Medulla oblongata (tissue), 1 donor: ENCODE results near the gene BTBD6.

Experiments
- DNase-seq: peaks from one replicate; pipeline ENCODE4 v3.0.0-alpha.2; 2015; ENCODE audit errors: extremely low spot score

The BTBD6 gene

GRCh38 chr14:105248368-105249181 lies at the start of gene BTBD6:
TSS of gene BTBD6 (plus strand) at chr14:105248533. CDS start at chr14:105248712, 179 bp downstream.
- peak; percentile 81 for DNase-seq

- no peak for DNase-seq
These were observed 49.7 kb upstream of the BTBD6 start for GRCh38 chr14:105198588-105198987.

GRCh38 chr14:105199093-105199492 lies 49.2 kb upstream of the BTBD6 start:
- DNase-seq: no peak

- DNase-seq: no peak
These were observed 48.3 kb upstream of the BTBD6 start for GRCh38 chr14:105200074-105200473.

GRCh38 chr14:105200641-105201040 lies 47.7 kb upstream of the BTBD6 start:
- no peak for DNase-seq

- DNase-seq: no peak
These were observed 47.0 kb upstream of the BTBD6 start for GRCh38 chr14:105201156-105201924.

- peak; percentile 33 for DNase-seq
These were observed 46.3 kb upstream of the BTBD6 start for GRCh38 chr14:105201925-105202513.

- DNase-seq: peak; percentile 80
These were observed 45.2 kb upstream of the BTBD6 start for GRCh38 chr14:105203057-105203531.

GRCh38 chr14:105203701-105204100 lies 44.6 kb upstream of the BTBD6 start:
- DNase-seq: no peak

- DNase-seq: peak; percentile 77
These were observed 44.0 kb upstream of the BTBD6 start for GRCh38 chr14:105204206-105204930.

GRCh38 chr14:105204931-105205672 lies 43.2 kb upstream of the BTBD6 start:
- no peak for DNase-seq

- DNase-seq: peak; percentile 31
These were observed 42.6 kb upstream of the BTBD6 start for GRCh38 chr14:105205673-105206208.

- no peak for DNase-seq
These were observed 41.5 kb upstream of the BTBD6 start for GRCh38 chr14:105206873-105207272.

GRCh38 chr14:105207460-105207901 lies 40.9 kb upstream of the BTBD6 start:
- no peak for DNase-seq

GRCh38 chr14:105207996-105208737 lies 40.2 kb upstream of the BTBD6 start:
- no peak for DNase-seq

GRCh38 chr14:105208738-105209075 lies 39.6 kb upstream of the BTBD6 start:
- DNase-seq: no peak

GRCh38 chr14:105209091-105209490 lies 39.2 kb upstream of the BTBD6 start:
- DNase-seq: no peak

GRCh38 chr14:105209646-105210045 lies 38.7 kb upstream of the BTBD6 start:
- no peak for DNase-seq

GRCh38 chr14:105210266-105211025 lies 37.9 kb upstream of the BTBD6 start:
- no peak for DNase-seq
